Bronchial epithelial cell (primary cell): ENCODE measurements around the gene ADGRG1. TPM values are rescaled to one million over a fixed set of nuclear protein-coding genes. Genes with fewer than 3 reads are reported as not detected.

Experiments used
- DNase-seq: peaks from one replicate; pipeline ENCODE4 v3.0.0-alpha.2; 2010; ENCODE audit warnings: low read depth
- FAIRE-seq: peaks from 2 replicates; lab custom pipeline; 2011; peaks lifted over from hg19 to GRCh38; lab: Jason Lieb, UNC
- H3K27me3 ChIP-seq: 2 replicates; pipeline ENCODE4 v1.5.1; 2011; ENCODE audit warnings: low read length; ENCODE audit not compliant: control insufficient read depth, insufficient read depth
- H3K36me3 ChIP-seq: 2 replicates; pipeline ENCODE4 v1.5.1; 2011; ENCODE audit warnings: low read length; ENCODE audit not compliant: control insufficient read depth, insufficient read depth
- H3K4me3 ChIP-seq: 2 replicates; pipeline ENCODE4 v1.5.1; 2011; ENCODE audit warnings: mild to moderate bottlenecking, low read depth, low read length, control low read depth
- CTCF ChIP-seq: IDR thresholded peaks from 2 replicates; pipeline ENCODE4 v1.5.1; 2011; ENCODE audit warnings: mild to moderate bottlenecking, moderate library complexity, low read length, control low read depth, inconsistent platforms; ENCODE audit not compliant: insufficient read depth, severe bottlenecking
- total RNA-seq: library from RNA; depleted of rRNA; stranded (reverse); fragments of >200 nt; gene quantifications from 2 replicates; pipeline ENCODE4 v1.2.1, GENCODE V29; 2014

ADGRG1 gene
- total RNA-seq, 1 donor from 2014 or later, result 21.1 TPM

GRCh38 chr16:57645691-57646387 lies 17.4 kb downstream of the ADGRG1 start:
- H3K4me3 ChIP-seq, result no peak overlapping the region
- no peak for FAIRE-seq
- no peaks in the 10 kb centered on the region for H3K27me3 ChIP-seq
- no peak for TF ChIP-seq CTCF
- peaks cover 34% of the 10 kb centered on the region for H3K36me3 ChIP-seq
- DNase-seq, result peak; percentile 41

- Histone ChIP-seq H3K36me3 (peaks cover 40% of the 10 kb centered on the region), H3K4me3 (no peak overlapping the region), H3K27me3 (no peaks in the 10 kb centered on the region)
- FAIRE-seq (no peak), DNase-seq (no peak)
- no peak for TF ChIP-seq CTCF
Measured at GRCh38 chr16:57646388-57647039, 18.1 kb downstream of the ADGRG1 start.

GRCh38 chr16:57647136-57647875 lies 18.9 kb downstream of the ADGRG1 start:
- H3K36me3 ChIP-seq, result peaks cover 46% of the 10 kb centered on the region
- no peak overlapping the region for H3K4me3 ChIP-seq
- TF ChIP-seq CTCF, result no peak
- FAIRE-seq, result peak; percentile 18
- no peaks in the 10 kb centered on the region for H3K27me3 ChIP-seq
- no peak for DNase-seq

- Histone ChIP-seq H3K4me3 (no peak overlapping the region), H3K36me3 (peaks cover 51% of the 10 kb centered on the region), H3K27me3 (no peaks in the 10 kb centered on the region)
- TF ChIP-seq CTCF, result no peak
- FAIRE-seq (no peak), DNase-seq (no peak)
Measured at GRCh38 chr16:57648125-57648524, 19.7 kb downstream of the ADGRG1 start.

- peak; percentile 100 for TF ChIP-seq CTCF
- FAIRE-seq, result peak; percentile 55
- no peak overlapping the region for H3K4me3 ChIP-seq
- no peaks in the 10 kb centered on the region for H3K27me3 ChIP-seq
- peaks cover 52% of the 10 kb centered on the region for H3K36me3 ChIP-seq
- DNase-seq, result peak; percentile 61
Measured at GRCh38 chr16:57648581-57649442, 20.4 kb downstream of the ADGRG1 start.
